ENCODE results near the gene APOD. TPM values are rescaled to one million over a fixed set of nuclear protein-coding genes. Genes with fewer than 3 reads are reported as not detected.

APOD gene
- total RNA-seq, 6 experiments from 2014 or later: 0.29 to 5.6 (median 0.41) TPM

- DNase-seq (no peak), ATAC-seq (no peak)
- no peaks in the 10 kb centered on the region for H3K27me3 ChIP-seq
- no peaks in the 10 kb centered on the region for H3K36me3 ChIP-seq
- H3K27ac ChIP-seq: no peak overlapping the region
- no peaks in the 10 kb centered on the region for H3K4me1 ChIP-seq
- H3K9me3 ChIP-seq: no peaks in the 10 kb centered on the region
- 69% methylated on average over 2 of the region's 4 CpGs for WGBS (ENCODE audit: insufficient coverage, low coverage, low lambda C conversion rate, missing lambda C conversion rate)
- intact Hi-C loops (cut with DNase I): no loop called here
- no peak overlapping the region for H3K4me3 ChIP-seq
- TF ChIP-seq POLR2A (IDR thresholded peaks at IDR 0.05) (no peak), CTCF (IDR thresholded peaks at IDR 0.05) (no peak)
Observed at GRCh38 chr3:195584543-195584870, 767 bp upstream of the APOD start.

GRCh38 chr3:195582947-195583346 lies 793 bp downstream of the APOD start:
- no peaks in the 10 kb centered on the region for H3K9me3 ChIP-seq
- DNase-seq (no peak), ATAC-seq (no peak)
- WGBS (ENCODE audit: insufficient coverage, low coverage, low lambda C conversion rate, missing lambda C conversion rate): 75% methylated on average over 7 of the region's 9 CpGs
- H3K27me3 ChIP-seq: no peaks in the 10 kb centered on the region
- no peaks in the 10 kb centered on the region for H3K36me3 ChIP-seq
- H3K4me1 ChIP-seq: no peaks in the 10 kb centered on the region
- H3K4me3 ChIP-seq: no peak overlapping the region
- H3K27ac ChIP-seq: no peak overlapping the region
- TF ChIP-seq CTCF (IDR thresholded peaks at IDR 0.05): no peak
- TF ChIP-seq POLR2A (IDR thresholded peaks at IDR 0.05): no peak
- intact Hi-C loops (cut with DNase I): no loop called here

GRCh38 chr3:195580744-195581443 lies 2.8 kb downstream of the APOD start:
- H3K4me3 ChIP-seq: no peak overlapping the region
- 68% methylated on average over 4 of the region's 6 CpGs for WGBS (ENCODE audit: insufficient coverage, low coverage, low lambda C conversion rate, missing lambda C conversion rate)
- intact Hi-C loops (cut with DNase I): no loop called here

GRCh38 chr3:195579281-195579680 lies 4.5 kb downstream of the APOD start:
- H3K27me3 ChIP-seq: no peaks in the 10 kb centered on the region
- H3K4me1 ChIP-seq: no peaks in the 10 kb centered on the region
- no peaks in the 10 kb centered on the region for H3K9me3 ChIP-seq
- DNase-seq (no peak), ATAC-seq (no peak)
- intact Hi-C loops (cut with DNase I): no loop called here
- TF ChIP-seq POLR2A (IDR thresholded peaks at IDR 0.05): no peak
- no peak for TF ChIP-seq CTCF (IDR thresholded peaks at IDR 0.05)
- no peaks in the 10 kb centered on the region for H3K36me3 ChIP-seq
- WGBS (ENCODE audit: insufficient coverage, low coverage, low lambda C conversion rate, missing lambda C conversion rate): 73% methylated on average over 10 of the region's 12 CpGs
- no peak overlapping the region for H3K4me3 ChIP-seq
- no peak overlapping the region for H3K27ac ChIP-seq

More at GRCh38 chr3:195580744-195581443, 2.8 kb downstream of the APOD start:
- Histone ChIP-seq H3K4me1 (no peaks in the 10 kb centered on the region), H3K9me3 (no peaks in the 10 kb centered on the region), H3K27ac (no peak overlapping the region), H3K27me3 (no peaks in the 10 kb centered on the region), H3K36me3 (no peaks in the 10 kb centered on the region)
- DNase-seq: no peak
- ATAC-seq: no peak
- TF ChIP-seq CTCF (IDR thresholded peaks at IDR 0.05): no peak

- DNase-seq (no peak), ATAC-seq (no peak)
- H3K4me3 ChIP-seq: no peak overlapping the region
- no peaks in the 10 kb centered on the region for H3K36me3 ChIP-seq
- no peaks in the 10 kb centered on the region for H3K27me3 ChIP-seq
- H3K4me1 ChIP-seq: no peaks in the 10 kb centered on the region
- TF ChIP-seq POLR2A (IDR thresholded peaks at IDR 0.05) (no peak), CTCF (IDR thresholded peaks at IDR 0.05) (no peak)
- no peaks in the 10 kb centered on the region for H3K9me3 ChIP-seq
- intact Hi-C loops (cut with DNase I): no loop called here
- H3K27ac ChIP-seq: no peak overlapping the region
- WGBS (ENCODE audit: insufficient coverage, low coverage, low lambda C conversion rate, missing lambda C conversion rate): 67% methylated on average over 5 of the region's 6 CpGs
Observed at GRCh38 chr3:195578565-195578964, 5.2 kb downstream of the APOD start.
